T follicular helper cell (primary cell): Measurements from ENCODE around the gene PDGFA.
"Not testable (repeated sequence)": the region's sequence is repeated elsewhere in the genome, so short reads cannot be mapped to it uniquely, and the experiment has no call there.

Experiments used
- DNase-seq: peaks from one replicate; pipeline ENCODE4 v3.0.0-alpha.2; 2020; ENCODE audit warnings: low read depth

PDGFA gene

GRCh38 chr7:552151-552867, 32.7 kb upstream of the PDGFA start:
- not testable (repeated sequence) for DNase-seq

GRCh38 chr7:551615-551970, 31.9 kb upstream of the PDGFA start:
- not testable (repeated sequence) for DNase-seq

GRCh38 chr7:550881-551614, 31.4 kb upstream of the PDGFA start:
- DNase-seq = no peak

GRCh38 chr7:549891-550625, 30.4 kb upstream of the PDGFA start:
- no peak for DNase-seq

GRCh38 chr7:549066-549890, 29.6 kb upstream of the PDGFA start:
- no peak for DNase-seq

GRCh38 chr7:548401-548800, 28.8 kb upstream of the PDGFA start:
- DNase-seq = no peak

GRCh38 chr7:545470-545869, 25.8 kb upstream of the PDGFA start:
- no peak for DNase-seq

- no peak for DNase-seq
Observed at GRCh38 chr7:544338-545221, 24.9 kb upstream of the PDGFA start.

DNA sequence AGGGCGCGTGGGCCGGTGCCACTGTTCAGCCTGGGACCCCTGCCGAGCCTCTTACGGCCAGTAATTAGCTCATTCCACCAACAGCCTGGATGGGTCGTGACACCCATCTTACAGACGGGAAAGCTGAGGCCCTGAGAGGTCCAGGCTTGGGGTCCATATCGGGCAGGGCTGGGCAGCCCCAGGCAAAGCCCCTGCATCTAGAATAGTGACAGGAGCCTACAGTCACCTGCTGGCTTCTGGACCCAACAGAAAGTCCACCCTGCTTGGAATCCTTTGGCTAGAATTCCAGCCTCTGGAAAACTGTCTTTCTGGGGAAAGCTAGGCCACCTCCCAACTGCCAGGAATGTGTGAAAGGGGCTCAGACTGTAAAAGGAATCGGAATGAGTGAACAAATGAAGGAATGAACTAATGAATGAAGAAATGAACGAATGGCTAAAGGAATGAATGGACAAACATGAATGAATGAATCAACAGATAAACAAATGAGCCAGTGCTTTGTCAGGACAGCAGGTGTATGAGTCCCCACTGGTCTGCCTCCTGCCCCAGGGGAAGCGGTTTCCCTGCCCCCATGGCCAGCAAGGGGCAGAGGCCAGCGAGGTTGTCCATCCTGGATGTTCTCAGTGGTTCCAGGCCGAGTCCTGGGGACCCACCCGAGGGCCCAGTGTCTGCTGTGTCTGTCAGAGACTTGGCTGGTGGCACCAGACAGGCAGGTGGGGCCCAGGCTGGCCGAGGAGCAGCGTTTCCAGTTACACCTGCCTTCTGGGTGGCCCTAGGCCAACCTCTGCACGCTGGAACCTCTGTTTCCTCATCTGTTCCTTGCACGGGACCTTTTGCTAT, 24.1 kb upstream of the PDGFA start:
- DNase-seq = no peak

GRCh38 chr7:542713-543500, 23.3 kb upstream of the PDGFA start:
- no peak for DNase-seq

- no peak for DNase-seq
Observed at GRCh38 chr7:542131-542712, 22.6 kb upstream of the PDGFA start.

DNA sequence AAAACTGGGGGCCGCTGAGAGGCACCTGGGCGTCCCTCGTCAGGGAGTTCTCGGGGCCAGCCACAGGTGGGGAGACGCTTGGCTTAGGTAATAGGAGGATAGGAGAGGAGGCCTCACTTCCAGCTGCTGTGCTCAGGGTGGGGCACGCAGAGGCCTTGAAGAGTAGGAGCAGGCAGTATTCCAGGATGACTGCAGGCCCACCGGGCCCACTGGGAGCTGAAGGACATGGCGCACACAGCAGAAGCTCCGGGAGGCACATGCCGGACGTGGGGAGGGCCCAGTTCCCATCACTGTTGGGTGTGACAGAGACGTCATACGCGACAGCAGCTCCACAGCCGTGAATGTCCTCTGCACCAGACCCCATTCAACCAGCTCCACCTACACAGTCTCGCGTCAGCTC, 22.0 kb upstream of the PDGFA start:
- no peak for DNase-seq

DNA sequence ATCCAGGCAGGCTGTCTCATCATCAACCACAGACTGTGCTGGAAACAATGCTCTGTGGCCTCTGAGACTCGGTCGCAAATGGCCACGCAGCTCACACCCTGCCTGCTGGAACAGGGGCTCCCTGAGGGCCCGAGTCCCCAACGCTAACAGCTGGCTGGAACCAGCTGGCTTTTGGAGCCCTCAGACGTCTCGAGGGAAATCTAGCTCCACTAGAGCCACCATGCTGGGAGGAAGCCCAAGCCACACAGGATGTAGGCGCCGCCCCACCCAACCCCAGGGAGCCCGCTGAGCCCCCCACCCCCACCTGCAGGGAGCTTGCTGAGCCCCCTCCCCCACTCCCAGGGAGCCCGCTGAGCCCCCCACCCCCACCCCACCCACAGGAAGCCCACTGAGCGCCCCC, 21.4 kb upstream of the PDGFA start:
- DNase-seq = no peak

DNA sequence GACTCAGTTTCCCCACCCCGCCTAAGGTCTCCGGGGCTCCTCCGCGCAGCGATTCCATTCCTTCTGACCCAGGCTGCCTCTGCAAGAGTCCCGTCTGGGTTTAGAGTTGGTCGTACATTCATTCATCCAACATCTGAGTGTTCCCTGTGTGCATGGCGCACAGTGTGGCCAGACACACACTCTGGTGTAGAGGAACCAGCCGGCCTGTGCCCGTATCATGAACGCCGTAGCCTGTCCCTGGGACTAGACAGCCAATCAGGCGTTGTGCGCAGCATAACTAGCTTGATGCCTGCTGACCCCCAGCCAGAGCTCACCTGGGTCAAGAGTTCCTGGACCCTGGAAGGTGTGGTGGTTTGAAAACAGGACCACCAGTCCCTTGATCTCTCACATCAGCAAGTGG, 20.9 kb upstream of the PDGFA start:
- DNase-seq = no peak

- no peak for DNase-seq
Observed at GRCh38 chr7:539731-540411, 20.2 kb upstream of the PDGFA start.

GRCh38 chr7:538764-539685, 19.4 kb upstream of the PDGFA start:
- DNase-seq = no peak

DNA sequence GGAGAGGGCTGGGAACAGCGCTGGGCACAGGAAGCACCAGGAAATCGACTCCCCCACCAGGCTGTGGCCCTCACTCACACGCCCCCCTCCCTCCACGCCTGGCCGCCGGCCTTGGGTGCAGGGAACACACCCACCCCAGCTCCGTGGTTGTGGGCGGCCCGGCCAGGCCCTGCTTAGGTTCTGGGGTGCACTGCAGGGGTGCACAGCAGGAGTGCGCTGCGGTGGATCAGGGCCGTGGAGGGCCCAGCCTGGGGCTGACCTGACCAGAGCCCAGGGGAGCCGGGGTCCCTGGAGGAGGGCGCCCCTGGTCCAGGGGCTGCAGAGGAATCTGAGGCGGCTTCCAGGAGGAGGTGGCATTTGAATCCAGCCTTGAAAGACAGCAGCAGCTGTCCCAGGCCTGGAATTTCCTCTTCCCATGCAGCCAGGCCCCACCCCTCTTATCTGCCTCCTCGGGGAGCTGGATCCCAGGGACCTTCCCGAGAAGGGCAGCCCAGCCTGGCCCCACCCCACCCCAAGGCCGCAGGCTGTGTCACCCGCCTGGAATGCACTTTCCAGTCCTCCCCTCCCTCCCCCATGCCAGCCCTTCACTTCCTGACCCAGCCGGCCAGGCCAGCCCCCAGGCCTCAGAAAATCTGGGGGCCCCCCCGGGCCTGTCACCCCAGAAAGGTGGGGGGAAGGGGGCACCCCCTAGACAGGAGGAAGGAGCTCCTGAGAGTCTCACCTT, 18.4 kb upstream of the PDGFA start:
- DNase-seq = no peak
